GM19043 (cell line): Measurements from ENCODE around the gene CMPK1.

ENCODE experiments used
- ATAC-seq: cut with Tn5 transposase; IDR thresholded peaks from one replicate; pipeline ENCODE4 v1.9.1; 2021; ENCODE audit warnings: low read depth; ENCODE audit not compliant: unreplicated experiment

CMPK1 gene

GRCh38 chr1:47417170-47418044 lies 83.8 kb downstream of the CMPK1 start:
- ATAC-seq = no peak

GRCh38 chr1:47418122-47418521 lies 84.5 kb downstream of the CMPK1 start:
- ATAC-seq = no peak

DNA sequence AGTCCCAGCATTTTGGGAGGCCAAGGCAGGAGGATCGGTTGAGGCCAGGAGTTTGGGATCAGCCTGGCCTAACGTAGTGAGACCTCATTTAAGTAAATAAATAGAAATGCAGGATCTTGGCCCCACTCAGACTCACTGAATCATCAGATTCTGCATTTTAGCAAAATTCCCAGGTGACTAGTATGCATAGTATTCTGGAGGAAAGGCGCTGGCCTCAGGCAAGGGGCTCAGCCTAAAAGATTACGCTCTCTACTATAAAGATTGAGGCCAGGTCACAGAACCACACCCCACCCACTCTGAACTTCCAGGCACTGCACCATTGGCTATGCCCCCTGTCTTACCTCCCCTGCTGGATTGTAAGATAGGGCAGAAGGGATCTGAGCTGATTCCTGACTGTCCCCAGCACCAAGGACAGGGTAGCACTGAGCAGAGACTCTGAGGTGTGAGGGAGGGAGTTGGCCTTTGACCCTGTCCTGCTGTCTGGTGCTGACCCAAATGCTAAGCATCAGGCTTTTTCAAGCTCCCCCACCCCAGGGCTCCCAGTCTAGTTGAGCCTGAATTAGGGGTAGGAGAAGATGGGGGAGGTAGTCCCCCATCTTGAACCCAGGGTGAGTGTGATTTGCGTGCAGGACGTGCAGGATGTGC lies 85.2 kb downstream of the CMPK1 start:
- ATAC-seq = no peak

DNA sequence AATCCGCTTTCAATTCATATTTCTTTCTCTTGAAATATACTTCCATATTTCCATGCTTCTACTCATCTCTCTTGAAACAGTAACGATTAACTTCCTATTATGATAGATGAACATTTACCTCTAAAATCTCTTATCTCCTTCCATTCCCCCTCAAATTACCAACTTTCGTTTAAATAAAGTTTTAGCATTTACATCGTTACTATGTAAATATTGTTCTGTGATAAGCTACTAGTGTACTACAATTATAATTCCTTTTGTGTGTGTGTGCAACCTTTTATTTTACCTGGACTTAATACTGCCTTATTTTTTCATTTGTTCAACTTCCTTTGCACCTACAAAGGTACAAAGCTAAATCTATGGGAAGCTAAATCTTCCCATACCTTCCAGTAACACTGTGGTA lies 87.0 kb downstream of the CMPK1 start:
- ATAC-seq = no peak

DNA sequence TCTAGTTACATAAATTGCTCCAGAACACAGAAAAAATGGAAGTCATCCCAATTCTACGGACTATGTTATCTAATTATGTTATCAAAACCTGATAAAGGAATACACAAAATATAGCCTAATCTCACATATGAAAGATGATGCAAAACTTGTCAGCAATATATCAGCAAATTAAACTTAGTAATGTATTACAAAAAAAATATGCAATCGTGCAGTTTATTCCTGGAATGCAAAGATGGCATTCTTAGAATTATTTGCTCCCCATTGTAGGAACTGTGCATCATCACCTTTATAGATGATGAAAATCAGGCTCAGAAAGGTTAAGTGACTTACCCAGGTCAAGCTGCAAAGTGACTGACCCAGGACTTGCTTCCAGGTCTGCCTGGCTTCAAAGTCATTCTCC lies 90.3 kb downstream of the CMPK1 start:
- ATAC-seq = no peak

- ATAC-seq = no peak
Observed at GRCh38 chr1:47424336-47424982, 90.9 kb downstream of the CMPK1 start.
